ENCODE data around the gene COX7A2. TPM values are rescaled to one million over a fixed set of nuclear protein-coding genes. Genes with fewer than 3 reads are reported as not detected.

The COX7A2 gene
- total RNA-seq (2021) (442 and 451 TPM in 2 replicates), Bru-seq, nascent RNA (percentile 94 among the genes with signal in this experiment), BruChase-seq, experiment 1, labeled RNA remaining after a 2-hour chase (percentile 91 among the genes with signal in this experiment), BruChase-seq, experiment 2, labeled RNA remaining after a 6-hour chase (percentile 91 among the genes with signal in this experiment)
- long read RNA-seq, transcript COX7A2-202 (4 exons, 773 nt): major isoform, 259 of 276 reads
- long read RNA-seq, partial matches to known transcripts: 1 of 276 reads
- long read RNA-seq, other reads (novel, unspliced or antisense): 14 of 276 reads

DNA sequence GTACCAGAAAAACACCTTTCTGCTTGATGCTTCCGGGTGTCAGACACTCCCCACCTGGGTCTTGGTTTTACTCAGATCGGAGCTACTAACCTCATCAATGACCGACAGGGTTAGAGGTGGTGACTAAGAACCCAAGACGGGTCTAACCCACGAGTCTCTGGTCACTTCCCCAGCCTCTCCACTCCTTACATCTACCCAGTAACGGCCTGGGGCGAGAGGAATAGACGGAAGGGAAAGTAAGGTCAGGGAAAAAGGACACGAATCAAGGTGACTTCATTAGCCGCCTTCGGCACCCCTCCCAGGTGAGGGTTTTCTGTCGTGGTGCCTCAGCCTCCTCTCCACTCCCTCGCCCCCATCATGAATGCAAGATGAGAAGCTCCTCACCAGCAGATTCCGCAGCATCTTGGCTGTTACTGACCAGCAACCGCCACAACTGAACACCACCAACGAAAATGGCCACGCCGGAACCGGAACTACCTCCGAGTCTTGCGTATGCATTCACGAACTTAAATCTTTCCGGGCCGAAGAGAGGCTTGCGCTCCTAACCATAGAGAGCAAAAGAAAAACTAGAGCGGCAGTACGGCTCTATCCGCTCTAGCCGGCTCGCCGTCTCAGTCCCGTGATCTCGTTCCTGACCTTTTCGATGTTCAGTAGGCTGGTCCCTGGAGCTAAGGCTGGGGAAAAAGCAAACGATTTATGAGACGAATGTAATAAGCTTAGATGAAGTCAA lies at the start of gene COX7A2:
TSS of gene COX7A2 (minus strand) at position 469 of the 730 bp plus-strand sequence. CDS start at position 402, 67 bp downstream.
- POLR2A ChIA-PET (ENCODE audit: low non-redundant PET): interaction anchor here (0.6 kb wide), 1 partner anchor 367 kb away, joined by 3 read pairs; no protein-coding TSS in a partner anchor
- H3K27me3 ChIP-seq (replicated peaks; ENCODE audit: insufficient read depth, low read depth, low read length, poor library complexity): no peaks in the 10 kb centered on the region
- peaks cover 24% of the 10 kb centered on the region for H3K36me3 ChIP-seq (ENCODE audit: insufficient read depth, low read length, poor library complexity, severe bottlenecking)
- H3K27ac ChIP-seq (ENCODE audit: low read depth, low read length, poor library complexity, severe bottlenecking): peak within 1 kb of the TSS; percentile 87
- TSS peak; percentile 70 for BruUV-seq (replicated peaks)
- H3K9me3 ChIP-seq (ENCODE audit: low read depth, low read length, poor library complexity, severe bottlenecking): no peaks in the 10 kb centered on the region
- no peak for TF ChIP-seq EZH2 (IDR thresholded peaks at IDR 0.05; ENCODE audit: borderline replicate concordance, low read depth, low read length, poor library complexity, severe bottlenecking)
- TF ChIP-seq, protein P1, sequence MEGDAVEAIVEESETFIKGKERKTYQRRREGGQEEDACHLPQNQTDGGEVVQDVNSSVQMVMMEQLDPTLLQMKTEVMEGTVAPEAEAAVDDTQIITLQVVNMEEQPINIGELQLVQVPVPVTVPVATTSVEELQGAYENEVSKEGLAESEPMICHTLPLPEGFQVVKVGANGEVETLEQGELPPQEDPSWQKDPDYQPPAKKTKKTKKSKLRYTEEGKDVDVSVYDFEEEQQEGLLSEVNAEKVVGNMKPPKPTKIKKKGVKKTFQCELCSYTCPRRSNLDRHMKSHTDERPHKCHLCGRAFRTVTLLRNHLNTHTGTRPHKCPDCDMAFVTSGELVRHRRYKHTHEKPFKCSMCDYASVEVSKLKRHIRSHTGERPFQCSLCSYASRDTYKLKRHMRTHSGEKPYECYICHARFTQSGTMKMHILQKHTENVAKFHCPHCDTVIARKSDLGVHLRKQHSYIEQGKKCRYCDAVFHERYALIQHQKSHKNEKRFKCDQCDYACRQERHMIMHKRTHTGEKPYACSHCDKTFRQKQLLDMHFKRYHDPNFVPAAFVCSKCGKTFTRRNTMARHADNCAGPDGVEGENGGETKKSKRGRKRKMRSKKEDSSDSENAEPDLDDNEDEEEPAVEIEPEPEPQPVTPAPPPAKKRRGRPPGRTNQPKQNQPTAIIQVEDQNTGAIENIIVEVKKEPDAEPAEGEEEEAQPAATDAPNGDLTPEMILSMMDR (conservative IDR thresholded peaks at IDR 0.05; ENCODE audit: low read depth, low read length): no peak
- no peaks in the 10 kb centered on the region for H3K4me1 ChIP-seq (ENCODE audit: insufficient read depth, low read length, poor library complexity, severe bottlenecking)
- CTCF ChIA-PET: no interaction called here
- intact Hi-C loops (cut with micrococcal nuclease; ENCODE audit: unreplicated experiment): no loop called here
- DNase-seq (ENCODE audit: low spot score): peak; percentile 98
- H3K4me3 ChIP-seq (ENCODE audit: low read depth, low read length, poor library complexity, severe bottlenecking): peak within 1 kb of the TSS; percentile 75

GRCh38 chr6:75292555-75292954 lies 49.0 kb upstream of the COX7A2 start:
- no peak for TF ChIP-seq EZH2 (IDR thresholded peaks at IDR 0.05; ENCODE audit: borderline replicate concordance, low read depth, low read length, poor library complexity, severe bottlenecking)
- TF ChIP-seq, protein P1 (conservative IDR thresholded peaks at IDR 0.05; ENCODE audit: low read depth, low read length): no peak
- intact Hi-C loops (cut with micrococcal nuclease; ENCODE audit: unreplicated experiment): no loop called here
- no peaks in the 10 kb centered on the region for H3K4me1 ChIP-seq (ENCODE audit: insufficient read depth, low read length, poor library complexity, severe bottlenecking)
- H3K9me3 ChIP-seq (ENCODE audit: low read depth, low read length, poor library complexity, severe bottlenecking): no peaks in the 10 kb centered on the region
- H3K36me3 ChIP-seq (ENCODE audit: insufficient read depth, low read length, poor library complexity, severe bottlenecking): no peaks in the 10 kb centered on the region
- DNase-seq (ENCODE audit: low spot score): no peak
- no peak overlapping the region for H3K4me3 ChIP-seq (ENCODE audit: low read depth, low read length, poor library complexity, severe bottlenecking)
- no peaks in the 10 kb centered on the region for H3K27me3 ChIP-seq (replicated peaks; ENCODE audit: insufficient read depth, low read depth, low read length, poor library complexity)
- ChIA-PET POLR2A (ENCODE audit: low non-redundant PET) (no interaction called here), CTCF (no interaction called here)
- no peak overlapping the region for H3K27ac ChIP-seq (ENCODE audit: low read depth, low read length, poor library complexity, severe bottlenecking)
- no TSS peak for BruUV-seq (replicated peaks)

DNA sequence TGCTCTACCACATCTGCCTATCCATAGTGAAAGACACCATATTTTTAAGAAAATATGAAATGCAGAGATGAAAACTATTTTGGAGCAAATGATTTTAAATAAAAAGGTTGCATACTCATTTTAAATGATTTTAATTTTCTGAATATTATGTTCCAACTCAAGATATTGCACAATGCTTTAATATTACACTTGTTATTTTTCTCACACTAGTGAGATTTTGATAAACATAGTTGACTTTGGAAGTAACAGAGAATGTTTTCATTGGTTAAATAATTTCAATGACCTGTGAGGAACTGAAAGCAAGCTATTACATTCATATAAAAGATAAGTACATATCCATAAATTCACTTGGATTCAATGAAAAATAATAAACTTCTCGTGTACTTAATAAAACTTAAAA lies 48.1 kb upstream of the COX7A2 start:
- ChIA-PET CTCF (no interaction called here), POLR2A (ENCODE audit: low non-redundant PET) (no interaction called here)
- no peak overlapping the region for H3K4me3 ChIP-seq (ENCODE audit: low read depth, low read length, poor library complexity, severe bottlenecking)
- no TSS peak for BruUV-seq (replicated peaks)
- H3K27me3 ChIP-seq (replicated peaks; ENCODE audit: insufficient read depth, low read depth, low read length, poor library complexity): no peaks in the 10 kb centered on the region
- intact Hi-C loops (cut with micrococcal nuclease; ENCODE audit: unreplicated experiment): no loop called here
- TF ChIP-seq, protein P1 (conservative IDR thresholded peaks at IDR 0.05; ENCODE audit: low read depth, low read length): no peak
- TF ChIP-seq EZH2 (IDR thresholded peaks at IDR 0.05; ENCODE audit: borderline replicate concordance, low read depth, low read length, poor library complexity, severe bottlenecking): no peak
- H3K36me3 ChIP-seq (ENCODE audit: insufficient read depth, low read length, poor library complexity, severe bottlenecking): no peaks in the 10 kb centered on the region
- H3K4me1 ChIP-seq (ENCODE audit: insufficient read depth, low read length, poor library complexity, severe bottlenecking): no peaks in the 10 kb centered on the region
- H3K27ac ChIP-seq (ENCODE audit: low read depth, low read length, poor library complexity, severe bottlenecking): no peak overlapping the region
- no peak for DNase-seq (ENCODE audit: low spot score)
- H3K9me3 ChIP-seq (ENCODE audit: low read depth, low read length, poor library complexity, severe bottlenecking): no peaks in the 10 kb centered on the region

All from A673 (cell line).